ENCODE measurements around the gene SCAND1. TPM values are rescaled to one million over a fixed set of nuclear protein-coding genes. Genes with fewer than 3 reads are reported as not detected.

Gene SCAND1
- total RNA-seq, 4 donors from 2014 or later, result 88.3 to 138 (median 118) TPM

DNA sequence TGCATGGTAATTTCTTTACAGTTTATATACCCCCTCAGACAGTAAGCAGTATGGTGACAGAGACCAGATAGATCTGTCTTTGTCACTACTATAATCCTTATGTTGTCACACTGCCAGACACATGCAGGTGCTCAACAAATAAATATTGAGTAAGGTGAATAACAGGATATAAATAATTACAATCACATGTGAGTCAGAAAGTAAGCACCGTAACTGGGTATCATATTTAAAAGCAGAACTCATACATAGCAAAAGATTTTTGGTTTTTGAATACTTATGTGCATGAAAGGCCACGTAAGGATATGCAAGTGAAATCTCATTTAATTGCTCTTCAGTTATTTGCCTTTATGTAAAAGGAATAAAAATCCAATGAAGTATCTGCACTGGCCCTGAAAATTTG lies 31.5 kb upstream of the SCAND1 start:
- TF ChIP-seq POLR2A (IDR thresholded peaks at IDR 0.05), result no peak
- TF ChIP-seq, protein P1, sequence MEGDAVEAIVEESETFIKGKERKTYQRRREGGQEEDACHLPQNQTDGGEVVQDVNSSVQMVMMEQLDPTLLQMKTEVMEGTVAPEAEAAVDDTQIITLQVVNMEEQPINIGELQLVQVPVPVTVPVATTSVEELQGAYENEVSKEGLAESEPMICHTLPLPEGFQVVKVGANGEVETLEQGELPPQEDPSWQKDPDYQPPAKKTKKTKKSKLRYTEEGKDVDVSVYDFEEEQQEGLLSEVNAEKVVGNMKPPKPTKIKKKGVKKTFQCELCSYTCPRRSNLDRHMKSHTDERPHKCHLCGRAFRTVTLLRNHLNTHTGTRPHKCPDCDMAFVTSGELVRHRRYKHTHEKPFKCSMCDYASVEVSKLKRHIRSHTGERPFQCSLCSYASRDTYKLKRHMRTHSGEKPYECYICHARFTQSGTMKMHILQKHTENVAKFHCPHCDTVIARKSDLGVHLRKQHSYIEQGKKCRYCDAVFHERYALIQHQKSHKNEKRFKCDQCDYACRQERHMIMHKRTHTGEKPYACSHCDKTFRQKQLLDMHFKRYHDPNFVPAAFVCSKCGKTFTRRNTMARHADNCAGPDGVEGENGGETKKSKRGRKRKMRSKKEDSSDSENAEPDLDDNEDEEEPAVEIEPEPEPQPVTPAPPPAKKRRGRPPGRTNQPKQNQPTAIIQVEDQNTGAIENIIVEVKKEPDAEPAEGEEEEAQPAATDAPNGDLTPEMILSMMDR (IDR thresholded peaks at IDR 0.05 in 4 of 5, conservative IDR thresholded peaks at IDR 0.05 in 1 of 5), result no peak
- H3K9me3 ChIP-seq, result no peaks in the 10 kb centered on the region
- H3K4me3 ChIP-seq, result no peak overlapping the region
- ATAC-seq, result no peak
- no peaks in the 10 kb centered on the region for H3K4me1 ChIP-seq
- no peak overlapping the region for H3K27ac ChIP-seq
- in situ Hi-C loops (cut with MboI; ENCODE audit: low sequenced_read_pairs in 4 of 4), result loop anchor here in 1 of 4 donors (25.0 kb wide), 1 partner anchor 451 kb away; no protein-coding TSS in a partner anchor
- DNase-seq, result no peak
- H3K36me3 ChIP-seq, result no peaks in the 10 kb centered on the region
- intact Hi-C loops (cut with DNase I; ENCODE audit: low total_unique reads), result loop anchor here (2.0 kb wide), 1 partner anchor 27 kb away; no protein-coding TSS in a partner anchor
- H3K27me3 ChIP-seq, result no peaks in the 10 kb centered on the region

DNA sequence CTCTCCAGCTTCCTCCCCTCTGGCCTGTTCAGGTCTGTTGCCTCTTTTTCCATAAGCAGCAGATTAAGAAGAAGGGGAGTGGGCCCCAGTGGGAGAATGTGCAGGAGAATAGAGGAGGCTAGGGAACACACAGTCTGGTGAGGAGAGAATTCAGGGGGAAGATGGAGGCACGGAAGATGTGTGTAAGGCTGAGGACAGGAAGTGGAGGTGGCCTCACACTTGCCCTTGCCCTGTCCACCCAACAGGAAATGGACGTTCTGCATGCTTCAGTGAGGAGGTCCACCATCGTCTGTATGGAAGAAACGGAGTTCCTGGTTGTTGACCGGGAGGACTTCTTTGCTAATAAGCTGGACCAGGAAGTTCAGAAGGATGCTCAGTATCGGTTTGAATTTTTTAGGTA lies 30.1 kb upstream of the SCAND1 start:
- Histone ChIP-seq H3K36me3 (no peaks in the 10 kb centered on the region), H3K27me3 (no peaks in the 10 kb centered on the region), H3K9me3 (no peaks in the 10 kb centered on the region), H3K4me1 (no peaks in the 10 kb centered on the region), H3K27ac (no peak overlapping the region), H3K4me3 (no peak overlapping the region)
- intact Hi-C loops (cut with DNase I; ENCODE audit: low total_unique reads), result no loop called here
- DNase-seq (no peak), ATAC-seq (no peak)
- in situ Hi-C loops (cut with MboI; ENCODE audit: low sequenced_read_pairs in 4 of 4), result loop anchor here in 1 of 4 donors (25.0 kb wide), 1 partner anchor 453 kb away; no protein-coding TSS in a partner anchor
- TF ChIP-seq, protein P1 (IDR thresholded peaks at IDR 0.05 in 4 of 5, conservative IDR thresholded peaks at IDR 0.05 in 1 of 5), result no peak
- no peak for TF ChIP-seq POLR2A (IDR thresholded peaks at IDR 0.05)

DNA sequence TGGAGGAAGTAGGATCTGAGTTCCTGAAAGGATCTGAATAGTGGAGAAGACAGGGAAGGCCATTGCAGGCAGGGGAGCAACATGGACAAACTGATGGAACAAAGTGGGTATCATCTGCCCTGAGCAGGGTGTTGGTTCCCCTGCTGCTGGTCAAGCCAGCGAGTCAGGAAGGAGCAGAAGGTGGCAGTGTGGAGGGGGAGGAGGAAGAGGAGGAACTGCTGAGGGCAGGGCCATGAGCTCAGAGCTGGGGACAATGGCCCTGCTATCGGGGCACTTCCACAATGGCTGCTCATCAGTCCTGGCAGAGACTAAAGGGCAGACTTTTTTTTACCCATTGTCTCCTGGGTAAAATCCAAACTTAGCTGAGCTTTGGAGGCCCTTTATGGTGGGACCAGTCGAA lies 27.7 kb upstream of the SCAND1 start:
- H3K4me3 ChIP-seq, result no peak overlapping the region
- intact Hi-C loops (cut with DNase I; ENCODE audit: low total_unique reads), result no loop called here
- H3K36me3 ChIP-seq, result no peaks in the 10 kb centered on the region
- H3K9me3 ChIP-seq, result no peaks in the 10 kb centered on the region
- H3K4me1 ChIP-seq, result no peaks in the 10 kb centered on the region
- H3K27me3 ChIP-seq, result no peaks in the 10 kb centered on the region
- in situ Hi-C loops (cut with MboI; ENCODE audit: low sequenced_read_pairs in 4 of 4), result loop anchor here in 1 of 4 donors (25.0 kb wide), 1 partner anchor 455 kb away; no protein-coding TSS in a partner anchor
- TF ChIP-seq, protein P1 (IDR thresholded peaks at IDR 0.05 in 4 of 5, conservative IDR thresholded peaks at IDR 0.05 in 1 of 5), result no peak
- no peak for TF ChIP-seq POLR2A (IDR thresholded peaks at IDR 0.05)
- no peak overlapping the region for H3K27ac ChIP-seq
- ATAC-seq, result no peak
- no peak for DNase-seq

DNA sequence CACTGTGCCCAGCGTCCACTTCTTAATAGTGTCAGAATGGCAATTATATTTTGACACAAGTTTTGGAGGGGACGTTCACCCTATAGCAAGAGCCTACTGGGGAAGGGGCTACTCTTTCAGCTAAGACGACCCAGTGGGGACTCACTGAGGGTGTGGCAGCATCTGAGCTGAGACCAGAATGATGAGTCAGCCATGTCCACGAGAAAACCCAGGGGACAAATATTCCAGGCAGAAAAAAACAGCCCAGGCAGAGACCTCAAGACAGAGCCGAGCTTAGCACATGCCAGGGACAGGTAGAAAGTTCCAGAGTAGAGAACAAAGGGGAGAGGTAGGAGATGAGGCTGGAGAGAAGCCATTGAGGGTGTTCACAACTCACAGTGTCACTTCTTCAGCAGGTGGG lies 25.2 kb upstream of the SCAND1 start:
- H3K27me3 ChIP-seq, result no peaks in the 10 kb centered on the region
- ATAC-seq (no peak), DNase-seq (no peak)
- no peak for TF ChIP-seq POLR2A (IDR thresholded peaks at IDR 0.05)
- TF ChIP-seq, protein P1 (IDR thresholded peaks at IDR 0.05 in 4 of 5, conservative IDR thresholded peaks at IDR 0.05 in 1 of 5), result no peak
- no peak overlapping the region for H3K27ac ChIP-seq
- H3K4me1 ChIP-seq, result no peaks in the 10 kb centered on the region
- H3K9me3 ChIP-seq, result no peaks in the 10 kb centered on the region
- no peak overlapping the region for H3K4me3 ChIP-seq
- intact Hi-C loops (cut with DNase I; ENCODE audit: low total_unique reads), result no loop called here
- in situ Hi-C loops (cut with MboI; ENCODE audit: low sequenced_read_pairs in 4 of 4), result loop anchor here in 1 of 4 donors (25.0 kb wide), 1 partner anchor 458 kb away; no protein-coding TSS in a partner anchor
- H3K36me3 ChIP-seq, result no peaks in the 10 kb centered on the region

DNA sequence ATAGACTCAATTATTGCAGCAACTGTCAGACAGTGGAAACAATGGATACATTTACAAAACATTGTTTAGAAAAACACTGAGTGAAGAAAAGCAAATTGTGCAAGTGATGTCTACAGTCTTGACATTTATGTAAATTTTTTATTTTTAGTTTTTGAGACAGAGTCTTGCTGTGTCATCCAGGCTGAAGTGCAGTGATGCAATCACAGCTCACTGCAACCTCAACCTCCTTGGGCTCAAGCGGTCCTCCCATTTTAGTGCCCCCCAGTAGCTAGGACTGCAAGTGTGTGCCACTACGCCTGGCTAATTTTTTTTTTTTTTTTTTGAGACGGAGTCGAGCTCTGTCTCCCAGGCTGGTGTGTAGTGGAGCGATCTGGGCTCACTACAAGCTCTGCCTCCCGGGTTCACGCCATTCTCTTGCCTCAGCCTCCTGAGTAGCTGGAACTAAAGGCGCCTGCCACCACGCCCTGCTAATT lies 23.8 kb upstream of the SCAND1 start:
- no peak for TF ChIP-seq POLR2A (IDR thresholded peaks at IDR 0.05)
- TF ChIP-seq, protein P1 (IDR thresholded peaks at IDR 0.05 in 4 of 5, conservative IDR thresholded peaks at IDR 0.05 in 1 of 5), result no peak
- in situ Hi-C loops (cut with MboI; ENCODE audit: low sequenced_read_pairs in 4 of 4), result loop anchor here in 1 of 4 donors (25.0 kb wide), 1 partner anchor 459 kb away; no protein-coding TSS in a partner anchor
- ATAC-seq, result no peak

More for the DNA sequence above, 23.8 kb upstream of the SCAND1 start:
- Histone ChIP-seq H3K4me3 (no peak overlapping the region), H3K4me1 (no peaks in the 10 kb centered on the region), H3K9me3 (no peaks in the 10 kb centered on the region), H3K27ac (no peak overlapping the region), H3K36me3 (no peaks in the 10 kb centered on the region), H3K27me3 (no peaks in the 10 kb centered on the region)
- intact Hi-C loops (cut with DNase I; ENCODE audit: low total_unique reads), result no loop called here
- no peak for DNase-seq
